ENCODE data around the gene NLRP10. TPM values are rescaled to one million over a fixed set of nuclear protein-coding genes. Genes with fewer than 3 reads are reported as not detected.
"Not testable (repeated sequence)": the region's sequence is repeated elsewhere in the genome, so short reads cannot be mapped to it uniquely, and the experiment has no call there.

The NLRP10 gene
- polyA plus RNA-seq, 2 donors, result not detected

GRCh38 chr11:8003187-8003586 is 37.9 kb upstream of the NLRP10 start:
- peak overlapping the region in 1 of 2 donors; percentile 35 for H3K27ac ChIP-seq (ENCODE audit: low read depth in 2 of 2, low read length in 1 of 2)
- H3K4me3 ChIP-seq (ENCODE audit: low read depth in 1 of 2, low read length in 2 of 2), result no peak overlapping the region
- 69 to 73% methylated on average over 7 of the region's 7 CpGs for WGBS, 2 donors
- no peaks in the 10 kb centered on the region for H3K4me1 ChIP-seq (ENCODE audit: control insufficient read depth in 2 of 2, insufficient read depth in 2 of 2, low read length in 1 of 2)
- no peaks in the 10 kb centered on the region for H3K27me3 ChIP-seq (ENCODE audit: control insufficient read depth in 1 of 2, insufficient read depth in 2 of 2, low read length in 2 of 2)
- peaks cover 0 to 2% of the 10 kb centered on the region in 2 donors for H3K36me3 ChIP-seq (ENCODE audit: control insufficient read depth in 2 of 2, insufficient read depth in 2 of 2, low read length in 1 of 2)
- H3K9me3 ChIP-seq (ENCODE audit: control insufficient read depth in 2 of 2, insufficient read depth in 1 of 2, low read depth in 1 of 2, low read length in 1 of 2), result no peaks in the 10 kb centered on the region

- Histone ChIP-seq H3K27me3 (ENCODE audit: control insufficient read depth in 1 of 2, insufficient read depth in 2 of 2, low read length in 2 of 2) (no peaks in the 10 kb centered on the region), H3K4me3 (ENCODE audit: low read depth in 1 of 2, low read length in 2 of 2) (no peak overlapping the region), H3K9me3 (ENCODE audit: control insufficient read depth in 2 of 2, insufficient read depth in 1 of 2, low read depth in 1 of 2, low read length in 1 of 2) (no peaks in the 10 kb centered on the region), H3K27ac (ENCODE audit: low read depth in 2 of 2, low read length in 1 of 2) (no peak overlapping the region), H3K4me1 (ENCODE audit: control insufficient read depth in 2 of 2, insufficient read depth in 2 of 2, low read length in 1 of 2) (no peaks in the 10 kb centered on the region), H3K36me3 (ENCODE audit: control insufficient read depth in 2 of 2, insufficient read depth in 2 of 2, low read length in 1 of 2) (peaks cover 0 to 4% of the 10 kb centered on the region in 2 donors)
- 63 to 64% methylated on average over 1 of the region's 1 CpG for WGBS, 2 donors
Measured at GRCh38 chr11:8002676-8003075, 37.4 kb upstream of the NLRP10 start.

GRCh38 chr11:8000390-8000789 is 35.1 kb upstream of the NLRP10 start:
- WGBS, 2 donors, result 67 to 70% methylated on average over 5 of the region's 5 CpGs
- no peaks in the 10 kb centered on the region for H3K9me3 ChIP-seq (ENCODE audit: control insufficient read depth in 2 of 2, insufficient read depth in 1 of 2, low read depth in 1 of 2, low read length in 1 of 2)
- no peaks in the 10 kb centered on the region for H3K4me1 ChIP-seq (ENCODE audit: control insufficient read depth in 2 of 2, insufficient read depth in 2 of 2, low read length in 1 of 2)
- peaks cover 2 to 9% of the 10 kb centered on the region in 2 donors for H3K36me3 ChIP-seq (ENCODE audit: control insufficient read depth in 2 of 2, insufficient read depth in 2 of 2, low read length in 1 of 2)
- H3K27ac ChIP-seq (ENCODE audit: low read depth in 2 of 2, low read length in 1 of 2), result no peak overlapping the region
- no peaks in the 10 kb centered on the region for H3K27me3 ChIP-seq (ENCODE audit: control insufficient read depth in 1 of 2, insufficient read depth in 2 of 2, low read length in 2 of 2)
- no peak overlapping the region for H3K4me3 ChIP-seq (ENCODE audit: low read depth in 1 of 2, low read length in 2 of 2)

- 93% methylated on average over 10 of the region's 10 CpGs for WGBS, 2 donors
- Histone ChIP-seq H3K9me3 (ENCODE audit: control insufficient read depth in 2 of 2, insufficient read depth in 1 of 2, low read depth in 1 of 2, low read length in 1 of 2) (no peaks in the 10 kb centered on the region), H3K4me1 (ENCODE audit: control insufficient read depth in 2 of 2, insufficient read depth in 2 of 2, low read length in 1 of 2) (no peaks in the 10 kb centered on the region), H3K4me3 (ENCODE audit: low read depth in 1 of 2, low read length in 2 of 2) (no peak overlapping the region), H3K36me3 (ENCODE audit: control insufficient read depth in 2 of 2, insufficient read depth in 2 of 2, low read length in 1 of 2) (peaks cover 8 to 15% of the 10 kb centered on the region in 2 donors), H3K27me3 (ENCODE audit: control insufficient read depth in 1 of 2, insufficient read depth in 2 of 2, low read length in 2 of 2) (no peaks in the 10 kb centered on the region), H3K27ac (ENCODE audit: low read depth in 2 of 2, low read length in 1 of 2) (no peak overlapping the region)
Measured at GRCh38 chr11:7999795-8000194, 34.5 kb upstream of the NLRP10 start.

GRCh38 chr11:7994581-7995278 is 29.5 kb upstream of the NLRP10 start:
- Histone ChIP-seq H3K4me3 (ENCODE audit: low read depth in 1 of 2, low read length in 2 of 2) (no peak overlapping the region), H3K36me3 (ENCODE audit: control insufficient read depth in 2 of 2, insufficient read depth in 2 of 2, low read length in 1 of 2) (peaks cover 26 to 32% of the 10 kb centered on the region in 2 donors), H3K9me3 (ENCODE audit: control insufficient read depth in 2 of 2, insufficient read depth in 1 of 2, low read depth in 1 of 2, low read length in 1 of 2) (no peaks in the 10 kb centered on the region), H3K4me1 (ENCODE audit: control insufficient read depth in 2 of 2, insufficient read depth in 2 of 2, low read length in 1 of 2) (no peaks in the 10 kb centered on the region), H3K27ac (ENCODE audit: low read depth in 2 of 2, low read length in 1 of 2) (no peak overlapping the region), H3K27me3 (ENCODE audit: control insufficient read depth in 1 of 2, insufficient read depth in 2 of 2, low read length in 2 of 2) (no peaks in the 10 kb centered on the region)
- 78 to 82% methylated on average over 6 of the region's 6 CpGs for WGBS, 2 donors

GRCh38 chr11:7987560-7987883 is 22.3 kb upstream of the NLRP10 start:
- not testable (repeated sequence) for H3K36me3 ChIP-seq (ENCODE audit: control insufficient read depth in 2 of 2, insufficient read depth in 2 of 2, low read length in 1 of 2); H3K9me3 ChIP-seq (ENCODE audit: control insufficient read depth in 2 of 2, insufficient read depth in 1 of 2, low read depth in 1 of 2, low read length in 1 of 2); H3K27ac ChIP-seq (ENCODE audit: low read depth in 2 of 2, low read length in 1 of 2); H3K4me1 ChIP-seq (ENCODE audit: control insufficient read depth in 2 of 2, insufficient read depth in 2 of 2, low read length in 1 of 2); H3K27me3 ChIP-seq (ENCODE audit: control insufficient read depth in 1 of 2, insufficient read depth in 2 of 2, low read length in 2 of 2)
- 0% methylated on average over 7 to 9 of the region's 13 CpGs for WGBS, 2 donors
- H3K4me3 ChIP-seq (ENCODE audit: low read depth in 1 of 2, low read length in 2 of 2), result peak overlapping the region; percentile 91

- Histone ChIP-seq H3K4me3 (ENCODE audit: low read depth in 1 of 2, low read length in 2 of 2) (peak within 1 kb of the TSS; percentile 91), H3K4me1 (ENCODE audit: control insufficient read depth in 2 of 2, insufficient read depth in 2 of 2, low read length in 1 of 2) (peaks cover 0 to 2% of the 10 kb centered on the region in 2 donors), H3K36me3 (ENCODE audit: control insufficient read depth in 2 of 2, insufficient read depth in 2 of 2, low read length in 1 of 2) (peaks cover under 1 to 2% of the 10 kb centered on the region in 2 donors), H3K27ac (ENCODE audit: low read depth in 2 of 2, low read length in 1 of 2) (peak within 1 kb of the TSS; percentile 68 to 89), H3K9me3 (ENCODE audit: control insufficient read depth in 2 of 2, insufficient read depth in 1 of 2, low read depth in 1 of 2, low read length in 1 of 2) (no peaks in the 10 kb centered on the region), H3K27me3 (ENCODE audit: control insufficient read depth in 1 of 2, insufficient read depth in 2 of 2, low read length in 2 of 2) (no peaks in the 10 kb centered on the region)
- WGBS, 2 donors, result 1 to 2% methylated on average over 47 of the region's 47 CpGs
Measured at GRCh38 chr11:7986768-7987559, 21.7 kb upstream of the NLRP10 start, which contains the start of gene EIF3F. Gene EIF3F (plus strand): TSS chr11:7987337. CDS start chr11:7987353, 16 bp downstream.

GRCh38 chr11:7983832-7984590 is 18.8 kb upstream of the NLRP10 start:
- no peak overlapping the region for H3K27ac ChIP-seq (ENCODE audit: low read depth in 2 of 2, low read length in 1 of 2)
- H3K9me3 ChIP-seq (ENCODE audit: control insufficient read depth in 2 of 2, insufficient read depth in 1 of 2, low read depth in 1 of 2, low read length in 1 of 2), result no peaks in the 10 kb centered on the region
- no peak overlapping the region for H3K4me3 ChIP-seq (ENCODE audit: low read depth in 1 of 2, low read length in 2 of 2)
- no peaks in the 10 kb centered on the region for H3K36me3 ChIP-seq (ENCODE audit: control insufficient read depth in 2 of 2, insufficient read depth in 2 of 2, low read length in 1 of 2)
- no peaks in the 10 kb centered on the region for H3K27me3 ChIP-seq (ENCODE audit: control insufficient read depth in 1 of 2, insufficient read depth in 2 of 2, low read length in 2 of 2)
- 74 to 81% methylated on average over 7 of the region's 7 CpGs for WGBS, 2 donors
- H3K4me1 ChIP-seq (ENCODE audit: control insufficient read depth in 2 of 2, insufficient read depth in 2 of 2, low read length in 1 of 2), result peaks cover 0 to 2% of the 10 kb centered on the region in 2 donors

- Histone ChIP-seq H3K36me3 (ENCODE audit: control insufficient read depth in 2 of 2, insufficient read depth in 2 of 2, low read length in 1 of 2) (no peaks in the 10 kb centered on the region), H3K27ac (ENCODE audit: low read depth in 2 of 2, low read length in 1 of 2) (no peak overlapping the region), H3K4me1 (ENCODE audit: control insufficient read depth in 2 of 2, insufficient read depth in 2 of 2, low read length in 1 of 2) (peaks cover 0 to 2% of the 10 kb centered on the region in 2 donors), H3K4me3 (ENCODE audit: low read depth in 1 of 2, low read length in 2 of 2) (no peak overlapping the region), H3K27me3 (ENCODE audit: control insufficient read depth in 1 of 2, insufficient read depth in 2 of 2, low read length in 2 of 2) (no peaks in the 10 kb centered on the region), H3K9me3 (ENCODE audit: control insufficient read depth in 2 of 2, insufficient read depth in 1 of 2, low read depth in 1 of 2, low read length in 1 of 2) (no peaks in the 10 kb centered on the region)
- WGBS, 2 donors, result 64 to 84% methylated on average over 1 of the region's 1 CpG
Measured at GRCh38 chr11:7982582-7983119, 17.4 kb upstream of the NLRP10 start.

All from esophagus (tissue), 2 donors.